Measurements from ENCODE around the gene UBASH3B.
"Not testable (repeated sequence)": the region's sequence is repeated elsewhere in the genome, so short reads cannot be mapped to it uniquely, and the experiment has no call there.

UBASH3B gene

GRCh38 chr11:122721964-122722266, 66.4 kb downstream of the UBASH3B start:
- H3K36me3 ChIP-seq (ENCODE audit: insufficient read depth, low read length): no peaks in the 10 kb centered on the region
- H3K27ac ChIP-seq: no peak overlapping the region
- no peak overlapping the region for H3K9ac ChIP-seq (ENCODE audit: insufficient read length)
- no peak overlapping the region for H3K4me3 ChIP-seq
- no peaks in the 10 kb centered on the region for H3K9me3 ChIP-seq (ENCODE audit: low read depth, low read length)
- DNase-seq (ENCODE audit: low read depth, low spot score): no peak
- TF ChIP-seq EZH2 (IDR thresholded peaks at IDR 0.05) (no peak), POLR2AphosphoS5 (IDR thresholded peaks at IDR 0.05; ENCODE audit: borderline replicate concordance, low read depth, low read length) (no peak), FOXP2 (optimal IDR thresholded peaks at IDR 0.05; ENCODE audit: control extremely low read depth, extremely low read length, insufficient read depth) (no peak)

GRCh38 chr11:122723106-122723505, 67.6 kb downstream of the UBASH3B start:
- H3K36me3 ChIP-seq (ENCODE audit: insufficient read depth, low read length): no peaks in the 10 kb centered on the region
- H3K9me3 ChIP-seq (ENCODE audit: low read depth, low read length): no peaks in the 10 kb centered on the region
- TF ChIP-seq POLR2AphosphoS5 (IDR thresholded peaks at IDR 0.05; ENCODE audit: borderline replicate concordance, low read depth, low read length) (no peak), EZH2 (IDR thresholded peaks at IDR 0.05) (no peak), FOXP2 (optimal IDR thresholded peaks at IDR 0.05; ENCODE audit: control extremely low read depth, extremely low read length, insufficient read depth) (no peak)
- DNase-seq (ENCODE audit: low read depth, low spot score): no peak
- H3K4me3 ChIP-seq: no peak overlapping the region
- H3K27ac ChIP-seq: no peak overlapping the region
- no peak overlapping the region for H3K9ac ChIP-seq (ENCODE audit: insufficient read length)

GRCh38 chr11:122723576-122723975, 68.1 kb downstream of the UBASH3B start:
- Histone ChIP-seq H3K9me3 (ENCODE audit: low read depth, low read length) (no peaks in the 10 kb centered on the region), H3K36me3 (ENCODE audit: insufficient read depth, low read length) (no peaks in the 10 kb centered on the region), H3K9ac (ENCODE audit: insufficient read length) (no peak overlapping the region), H3K4me3 (no peak overlapping the region), H3K27ac (no peak overlapping the region)
- DNase-seq (ENCODE audit: low read depth, low spot score): no peak
- no peak for TF ChIP-seq FOXP2 (optimal IDR thresholded peaks at IDR 0.05; ENCODE audit: control extremely low read depth, extremely low read length, insufficient read depth)
- TF ChIP-seq EZH2 (IDR thresholded peaks at IDR 0.05): no peak
- TF ChIP-seq POLR2AphosphoS5 (IDR thresholded peaks at IDR 0.05; ENCODE audit: borderline replicate concordance, low read depth, low read length): no peak

GRCh38 chr11:122724520-122724919, 69.0 kb downstream of the UBASH3B start:
- TF ChIP-seq FOXP2 (optimal IDR thresholded peaks at IDR 0.05; ENCODE audit: control extremely low read depth, extremely low read length, insufficient read depth) (no peak), EZH2 (IDR thresholded peaks at IDR 0.05) (no peak), POLR2AphosphoS5 (IDR thresholded peaks at IDR 0.05; ENCODE audit: borderline replicate concordance, low read depth, low read length) (no peak)
- no peak overlapping the region for H3K9ac ChIP-seq (ENCODE audit: insufficient read length)
- no peak for DNase-seq (ENCODE audit: low read depth, low spot score)
- H3K9me3 ChIP-seq (ENCODE audit: low read depth, low read length): no peaks in the 10 kb centered on the region
- H3K4me3 ChIP-seq: no peak overlapping the region
- no peak overlapping the region for H3K27ac ChIP-seq
- no peaks in the 10 kb centered on the region for H3K36me3 ChIP-seq (ENCODE audit: insufficient read depth, low read length)

- Histone ChIP-seq H3K4me3 (no peak overlapping the region), H3K9me3 (ENCODE audit: low read depth, low read length) (no peaks in the 10 kb centered on the region), H3K9ac (ENCODE audit: insufficient read length) (no peak overlapping the region), H3K27ac (no peak overlapping the region), H3K36me3 (ENCODE audit: insufficient read depth, low read length) (no peaks in the 10 kb centered on the region)
- no peak for TF ChIP-seq POLR2AphosphoS5 (IDR thresholded peaks at IDR 0.05; ENCODE audit: borderline replicate concordance, low read depth, low read length)
- no peak for TF ChIP-seq FOXP2 (optimal IDR thresholded peaks at IDR 0.05; ENCODE audit: control extremely low read depth, extremely low read length, insufficient read depth)
- no peak for TF ChIP-seq EZH2 (IDR thresholded peaks at IDR 0.05)
- DNase-seq (ENCODE audit: low read depth, low spot score): no peak
These were observed 70.5 kb downstream of the UBASH3B start for GRCh38 chr11:122726028-122726427.

GRCh38 chr11:122727101-122727929, 71.8 kb downstream of the UBASH3B start:
- Histone ChIP-seq H3K27ac (no peak overlapping the region), H3K9ac (ENCODE audit: insufficient read length) (no peak overlapping the region), H3K9me3 (ENCODE audit: low read depth, low read length) (no peaks in the 10 kb centered on the region), H3K4me3 (no peak overlapping the region), H3K36me3 (ENCODE audit: insufficient read depth, low read length) (no peaks in the 10 kb centered on the region)
- TF ChIP-seq FOXP2 (optimal IDR thresholded peaks at IDR 0.05; ENCODE audit: control extremely low read depth, extremely low read length, insufficient read depth): no peak
- TF ChIP-seq EZH2 (IDR thresholded peaks at IDR 0.05): no peak
- no peak for TF ChIP-seq POLR2AphosphoS5 (IDR thresholded peaks at IDR 0.05; ENCODE audit: borderline replicate concordance, low read depth, low read length)
- DNase-seq (ENCODE audit: low read depth, low spot score): no peak

- Histone ChIP-seq H3K9me3 (ENCODE audit: low read depth, low read length) (no peaks in the 10 kb centered on the region), H3K4me3 (no peak overlapping the region), H3K36me3 (ENCODE audit: insufficient read depth, low read length) (no peaks in the 10 kb centered on the region), H3K27ac (no peak overlapping the region), H3K9ac (ENCODE audit: insufficient read length) (no peak overlapping the region)
- DNase-seq (ENCODE audit: low read depth, low spot score): no peak
- TF ChIP-seq EZH2 (IDR thresholded peaks at IDR 0.05): no peak
- no peak for TF ChIP-seq POLR2AphosphoS5 (IDR thresholded peaks at IDR 0.05; ENCODE audit: borderline replicate concordance, low read depth, low read length)
These were observed 73.0 kb downstream of the UBASH3B start for GRCh38 chr11:122728561-122728960.

- H3K4me3 ChIP-seq: no peak overlapping the region
- no peaks in the 10 kb centered on the region for H3K36me3 ChIP-seq (ENCODE audit: insufficient read depth, low read length)
- no peak overlapping the region for H3K9ac ChIP-seq (ENCODE audit: insufficient read length)
- no peaks in the 10 kb centered on the region for H3K9me3 ChIP-seq (ENCODE audit: low read depth, low read length)
- no peak for DNase-seq (ENCODE audit: low read depth, low spot score)
- TF ChIP-seq FOXP2 (optimal IDR thresholded peaks at IDR 0.05; ENCODE audit: control extremely low read depth, extremely low read length, insufficient read depth): no peak
- no peak for TF ChIP-seq POLR2AphosphoS5 (IDR thresholded peaks at IDR 0.05; ENCODE audit: borderline replicate concordance, low read depth, low read length)
- no peak for TF ChIP-seq EZH2 (IDR thresholded peaks at IDR 0.05)
- no peak overlapping the region for H3K27ac ChIP-seq
These were observed 73.6 kb downstream of the UBASH3B start for GRCh38 chr11:122729139-122729538.

- H3K4me3 ChIP-seq; H3K9ac ChIP-seq (ENCODE audit: insufficient read length); DNase-seq (ENCODE audit: low read depth, low spot score); H3K27ac ChIP-seq; H3K9me3 ChIP-seq (ENCODE audit: low read depth, low read length); H3K36me3 ChIP-seq (ENCODE audit: insufficient read depth, low read length): not testable (repeated sequence)
These were observed 75.2 kb downstream of the UBASH3B start for GRCh38 chr11:122730694-122731093.
